Breast epithelium (tissue), 3 donors: Measurements from ENCODE around the gene PTGES3.

Source experiments
- POLR2AphosphoS5 ChIP-seq, 3 donors: sonication (generic); formaldehyde crosslinking; IDR thresholded peaks; one replicate each; pipeline ENCODE4 v1.6.1; 2017; ENCODE audit warnings: antibody characterized with exemption in 3 of 3
- TF ChIP-seq, protein P1 (sequence below), 3 donors: fragments of 450-650 bp; IDR thresholded peaks; one replicate each; pipeline ENCODE4 v1.5.1; 2016 to 2017; ENCODE audit warnings: antibody characterized with exemption in 3 of 3, mild to moderate bottlenecking in 3 of 3, moderate library complexity in 3 of 3

DNA sequence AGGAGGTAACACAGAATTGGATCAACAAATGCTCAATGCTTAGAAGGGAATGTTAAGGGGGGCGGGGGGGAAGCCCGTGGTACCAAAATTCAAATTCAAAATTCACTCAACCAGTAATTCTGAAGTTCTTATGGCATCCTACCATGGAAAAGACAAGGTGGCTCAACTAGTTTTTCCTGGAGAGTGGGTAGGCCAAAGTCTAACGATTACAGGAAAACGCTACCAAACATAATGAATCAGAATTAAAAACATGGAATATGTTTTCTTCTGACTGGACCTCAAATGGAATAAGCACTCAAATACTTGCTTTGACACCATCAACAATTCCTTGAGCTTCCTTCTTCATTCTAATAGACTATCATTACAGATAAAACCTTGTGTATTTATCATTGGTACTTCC, 34.7 kb upstream of the PTGES3 start:
- TF ChIP-seq, protein P1, sequence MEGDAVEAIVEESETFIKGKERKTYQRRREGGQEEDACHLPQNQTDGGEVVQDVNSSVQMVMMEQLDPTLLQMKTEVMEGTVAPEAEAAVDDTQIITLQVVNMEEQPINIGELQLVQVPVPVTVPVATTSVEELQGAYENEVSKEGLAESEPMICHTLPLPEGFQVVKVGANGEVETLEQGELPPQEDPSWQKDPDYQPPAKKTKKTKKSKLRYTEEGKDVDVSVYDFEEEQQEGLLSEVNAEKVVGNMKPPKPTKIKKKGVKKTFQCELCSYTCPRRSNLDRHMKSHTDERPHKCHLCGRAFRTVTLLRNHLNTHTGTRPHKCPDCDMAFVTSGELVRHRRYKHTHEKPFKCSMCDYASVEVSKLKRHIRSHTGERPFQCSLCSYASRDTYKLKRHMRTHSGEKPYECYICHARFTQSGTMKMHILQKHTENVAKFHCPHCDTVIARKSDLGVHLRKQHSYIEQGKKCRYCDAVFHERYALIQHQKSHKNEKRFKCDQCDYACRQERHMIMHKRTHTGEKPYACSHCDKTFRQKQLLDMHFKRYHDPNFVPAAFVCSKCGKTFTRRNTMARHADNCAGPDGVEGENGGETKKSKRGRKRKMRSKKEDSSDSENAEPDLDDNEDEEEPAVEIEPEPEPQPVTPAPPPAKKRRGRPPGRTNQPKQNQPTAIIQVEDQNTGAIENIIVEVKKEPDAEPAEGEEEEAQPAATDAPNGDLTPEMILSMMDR (IDR thresholded peaks at IDR 0.05) = no peak
- no peak for TF ChIP-seq POLR2AphosphoS5 (IDR thresholded peaks at IDR 0.05)
